A673 (cell line): Measurements from ENCODE around the gene HCCS.

Experiments used
- CTCF ChIP-seq: fragments of 300-800, 200-600 bp; sonication (generic); conservative IDR thresholded peaks from 2 replicates; pipeline ENCODE4 v1.5.1; 2017; ENCODE audit warnings: low read depth, mild to moderate bottlenecking, antibody characterized with exemption, low read length, moderate library complexity, mixed read lengths
- EZH2 ChIP-seq: fragments of 200-600 bp; sonication (generic); IDR thresholded peaks from 2 replicates; pipeline ENCODE4 v1.6.1; 2017; ENCODE audit warnings: borderline replicate concordance, low read depth, mild to moderate bottlenecking, mixed read lengths, antibody characterized with exemption, low read length; ENCODE audit not compliant: poor library complexity, severe bottlenecking

GRCh38 chrX:11111037-11111851 lies at the start of gene HCCS:
- TF ChIP-seq CTCF = no peak
- no peak for TF ChIP-seq EZH2
